Suprapubic skin (tissue), 3 donors: ENCODE results near the gene XYLT2.

Source experiments
- POLR2A ChIP-seq, 2 donors: fragments of 450-650 bp; IDR thresholded peaks; one replicate each; pipeline ENCODE4 v1.6.1; 2017; ENCODE audit warnings: antibody characterized with exemption in 2 of 2, mild to moderate bottlenecking in 2 of 2, moderate library complexity in 2 of 2
- TF ChIP-seq, protein P1 (sequence below), 2 donors: fragments of 200-600 bp in 1 of 2; fragments of 450-650 bp in 1 of 2; sonication (generic) in 1 of 2; IDR thresholded peaks; one replicate each; pipeline ENCODE4 v1.5.1; 2016 to 2019; ENCODE audit warnings: antibody characterized with exemption in 2 of 2, mild to moderate bottlenecking in 1 of 2, moderate library complexity in 1 of 2

DNA sequence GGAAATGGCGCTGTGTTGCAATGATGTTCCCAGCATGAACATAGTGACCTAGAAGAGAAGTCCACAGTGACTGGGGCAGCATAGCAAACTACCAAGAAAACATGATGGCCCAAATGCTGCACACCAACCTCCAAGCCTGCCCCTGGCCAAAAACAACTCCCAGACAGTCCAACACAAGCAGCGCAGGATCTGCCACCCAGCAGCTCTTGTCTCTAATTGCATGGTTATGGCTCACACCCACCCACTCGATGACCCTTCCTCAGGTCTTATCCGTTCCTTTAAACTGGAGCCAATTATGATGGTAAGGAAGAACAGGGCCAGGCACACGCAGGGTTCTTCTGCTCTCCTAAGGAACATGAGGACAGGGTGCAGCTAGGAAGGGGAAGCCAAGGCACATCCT lies 24.1 kb downstream of the XYLT2 start:
- TF ChIP-seq, protein P1, sequence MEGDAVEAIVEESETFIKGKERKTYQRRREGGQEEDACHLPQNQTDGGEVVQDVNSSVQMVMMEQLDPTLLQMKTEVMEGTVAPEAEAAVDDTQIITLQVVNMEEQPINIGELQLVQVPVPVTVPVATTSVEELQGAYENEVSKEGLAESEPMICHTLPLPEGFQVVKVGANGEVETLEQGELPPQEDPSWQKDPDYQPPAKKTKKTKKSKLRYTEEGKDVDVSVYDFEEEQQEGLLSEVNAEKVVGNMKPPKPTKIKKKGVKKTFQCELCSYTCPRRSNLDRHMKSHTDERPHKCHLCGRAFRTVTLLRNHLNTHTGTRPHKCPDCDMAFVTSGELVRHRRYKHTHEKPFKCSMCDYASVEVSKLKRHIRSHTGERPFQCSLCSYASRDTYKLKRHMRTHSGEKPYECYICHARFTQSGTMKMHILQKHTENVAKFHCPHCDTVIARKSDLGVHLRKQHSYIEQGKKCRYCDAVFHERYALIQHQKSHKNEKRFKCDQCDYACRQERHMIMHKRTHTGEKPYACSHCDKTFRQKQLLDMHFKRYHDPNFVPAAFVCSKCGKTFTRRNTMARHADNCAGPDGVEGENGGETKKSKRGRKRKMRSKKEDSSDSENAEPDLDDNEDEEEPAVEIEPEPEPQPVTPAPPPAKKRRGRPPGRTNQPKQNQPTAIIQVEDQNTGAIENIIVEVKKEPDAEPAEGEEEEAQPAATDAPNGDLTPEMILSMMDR (IDR thresholded peaks at IDR 0.05) = no peak
- no peak for TF ChIP-seq POLR2A (IDR thresholded peaks at IDR 0.05)
